ENCODE data around the gene KATNB1.

GRCh38 chr16:57703416-57704010, 32.1 kb upstream of the KATNB1 start:
- TF ChIP-seq CTCF (IDR thresholded peaks at IDR 0.05) (no peak), POLR2A (IDR thresholded peaks at IDR 0.05) (no peak)

Data from thyroid gland (tissue), 4 donors.